ENCODE results near the gene ACSM6.

DNA sequence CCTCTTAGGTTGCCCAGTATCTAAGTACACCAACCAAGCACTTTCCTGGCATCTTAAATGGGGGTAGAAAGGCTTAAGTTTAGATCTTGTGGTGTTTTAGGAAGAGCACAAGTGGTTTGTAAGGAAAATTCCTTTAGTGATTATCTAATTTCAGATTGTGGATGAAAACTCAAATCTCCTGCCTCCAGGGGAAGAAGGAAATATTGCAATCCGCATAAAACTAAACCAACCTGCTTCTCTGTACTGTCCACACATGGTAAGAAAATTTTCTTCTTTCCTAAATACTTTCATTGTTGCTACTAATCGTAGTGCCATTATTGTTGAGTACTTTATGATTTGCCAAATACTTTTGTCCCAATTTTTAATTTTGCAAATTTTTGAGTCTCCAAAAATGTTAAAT lies 31.1 kb downstream of the ACSM6 start:
- TF ChIP-seq, protein P1, sequence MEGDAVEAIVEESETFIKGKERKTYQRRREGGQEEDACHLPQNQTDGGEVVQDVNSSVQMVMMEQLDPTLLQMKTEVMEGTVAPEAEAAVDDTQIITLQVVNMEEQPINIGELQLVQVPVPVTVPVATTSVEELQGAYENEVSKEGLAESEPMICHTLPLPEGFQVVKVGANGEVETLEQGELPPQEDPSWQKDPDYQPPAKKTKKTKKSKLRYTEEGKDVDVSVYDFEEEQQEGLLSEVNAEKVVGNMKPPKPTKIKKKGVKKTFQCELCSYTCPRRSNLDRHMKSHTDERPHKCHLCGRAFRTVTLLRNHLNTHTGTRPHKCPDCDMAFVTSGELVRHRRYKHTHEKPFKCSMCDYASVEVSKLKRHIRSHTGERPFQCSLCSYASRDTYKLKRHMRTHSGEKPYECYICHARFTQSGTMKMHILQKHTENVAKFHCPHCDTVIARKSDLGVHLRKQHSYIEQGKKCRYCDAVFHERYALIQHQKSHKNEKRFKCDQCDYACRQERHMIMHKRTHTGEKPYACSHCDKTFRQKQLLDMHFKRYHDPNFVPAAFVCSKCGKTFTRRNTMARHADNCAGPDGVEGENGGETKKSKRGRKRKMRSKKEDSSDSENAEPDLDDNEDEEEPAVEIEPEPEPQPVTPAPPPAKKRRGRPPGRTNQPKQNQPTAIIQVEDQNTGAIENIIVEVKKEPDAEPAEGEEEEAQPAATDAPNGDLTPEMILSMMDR (IDR thresholded peaks at IDR 0.05) = no peak
- TF ChIP-seq POLR2A (IDR thresholded peaks at IDR 0.05) = no peak

Data from heart left ventricle (tissue), 13 donors.